AG08395 (cell line): Measurements from ENCODE around the gene STX12.
"Not testable (repeated sequence)": the region's sequence is repeated elsewhere in the genome, so short reads cannot be mapped to it uniquely, and the experiment has no call there.

Experiments used
- DNase-seq: peaks from one replicate; pipeline ENCODE4 v3.0.0; 2012; ENCODE audit warnings: mixed read lengths, low spot score

Gene STX12

GRCh38 chr1:27830621-27831440 is 57.8 kb downstream of the STX12 start, which contains the start of gene PPP1R8:
TSS of gene PPP1R8 (plus strand) at chr1:27830782. CDS start at chr1:27830836, 54 bp downstream.
- peak; percentile 95 for DNase-seq

GRCh38 chr1:27831568-27832410 is 58.8 kb downstream of the STX12 start:
- no peak for DNase-seq

GRCh38 chr1:27832762-27833161 is 59.7 kb downstream of the STX12 start:
- peak; percentile 54 for DNase-seq

GRCh38 chr1:27833470-27833869 is 60.5 kb downstream of the STX12 start:
- no peak for DNase-seq

- no peak for DNase-seq
Observed at GRCh38 chr1:27835046-27835445, 62.0 kb downstream of the STX12 start.

GRCh38 chr1:27835501-27835900 is 62.5 kb downstream of the STX12 start:
- DNase-seq: no peak

GRCh38 chr1:27849951-27850350 is 76.9 kb downstream of the STX12 start:
- no peak for DNase-seq

GRCh38 chr1:27855085-27855484 is 82.1 kb downstream of the STX12 start:
- no peak for DNase-seq

- no peak for DNase-seq
Observed at GRCh38 chr1:27856561-27857343, 83.7 kb downstream of the STX12 start.

- DNase-seq: not testable (repeated sequence)
Observed at GRCh38 chr1:27857552-27857951, 84.5 kb downstream of the STX12 start.

- DNase-seq: peak; percentile 87
Observed at GRCh38 chr1:27858072-27858948, 85.3 kb downstream of the STX12 start.

GRCh38 chr1:27858949-27859576 is 86.0 kb downstream of the STX12 start:
- DNase-seq: no peak

- DNase-seq: no peak
Observed at GRCh38 chr1:27861436-27861835, 88.4 kb downstream of the STX12 start.

GRCh38 chr1:27862004-27862403 is 89.0 kb downstream of the STX12 start:
- no peak for DNase-seq

GRCh38 chr1:27862671-27863537 is 89.9 kb downstream of the STX12 start:
- DNase-seq: peak; percentile 98

- no peak for DNase-seq
Observed at GRCh38 chr1:27863538-27863915, 90.5 kb downstream of the STX12 start.

GRCh38 chr1:27864264-27864895 is 91.4 kb downstream of the STX12 start:
- no peak for DNase-seq

GRCh38 chr1:27865821-27866220 is 92.8 kb downstream of the STX12 start:
- DNase-seq: no peak

GRCh38 chr1:27868556-27868931 is 95.5 kb downstream of the STX12 start:
- no peak for DNase-seq
